Measurements from ENCODE around the gene SPDYE17. TPM values are rescaled to one million over a fixed set of nuclear protein-coding genes. Genes with fewer than 3 reads are reported as not detected.
"Not testable (repeated sequence)": the region's sequence is repeated elsewhere in the genome, so short reads cannot be mapped to it uniquely, and the experiment has no call there.

SPDYE17 gene, protein sequence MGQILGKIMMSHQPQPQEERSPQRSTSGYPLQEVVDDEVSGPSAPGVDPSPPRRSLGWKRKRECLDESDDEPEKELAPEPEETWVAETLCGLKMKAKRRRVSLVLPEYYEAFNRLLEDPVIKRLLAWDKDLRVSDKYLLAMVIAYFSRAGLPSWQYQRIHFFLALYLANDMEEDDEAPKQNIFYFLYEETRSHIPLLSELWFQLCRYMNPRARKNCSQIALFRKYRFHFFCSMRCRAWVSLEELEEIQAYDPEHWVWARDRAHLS
- total RNA-seq = not detected
- long read RNA-seq = 0 reads

DNA sequence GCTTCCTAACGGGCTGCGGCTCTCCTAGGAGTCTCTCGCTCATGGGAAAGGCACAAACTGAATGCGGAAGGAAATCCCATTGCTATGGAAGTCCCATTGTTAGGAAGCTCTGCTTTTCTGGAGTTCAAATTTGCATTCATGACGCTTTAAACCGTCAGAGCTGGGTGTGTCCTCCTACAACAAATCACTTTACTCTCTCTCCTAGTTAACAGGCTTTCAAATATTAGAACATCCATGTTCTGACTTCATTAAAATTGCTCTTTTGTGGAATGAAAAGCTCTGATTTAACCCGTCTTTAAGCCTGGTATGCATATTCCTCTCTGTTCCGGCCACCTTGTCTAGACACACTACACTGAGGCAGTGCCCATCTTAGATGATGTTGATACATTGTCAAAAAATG is at the start of gene SPDYE17:
Gene SPDYE17 (minus strand): TSS at position 101 of the 400 bp plus-strand sequence. CDS start 1,791 bp downstream, outside the sequence.
- H3K4me3 ChIP-seq; DNase-seq; H3K9me3 ChIP-seq (replicated peaks); H3K27me3 ChIP-seq (ENCODE audit: low read depth); H3K27ac ChIP-seq (replicated peaks); H3K36me3 ChIP-seq; intact Hi-C loops (cut with micrococcal nuclease); H3K4me1 ChIP-seq: not testable (repeated sequence)

DNA sequence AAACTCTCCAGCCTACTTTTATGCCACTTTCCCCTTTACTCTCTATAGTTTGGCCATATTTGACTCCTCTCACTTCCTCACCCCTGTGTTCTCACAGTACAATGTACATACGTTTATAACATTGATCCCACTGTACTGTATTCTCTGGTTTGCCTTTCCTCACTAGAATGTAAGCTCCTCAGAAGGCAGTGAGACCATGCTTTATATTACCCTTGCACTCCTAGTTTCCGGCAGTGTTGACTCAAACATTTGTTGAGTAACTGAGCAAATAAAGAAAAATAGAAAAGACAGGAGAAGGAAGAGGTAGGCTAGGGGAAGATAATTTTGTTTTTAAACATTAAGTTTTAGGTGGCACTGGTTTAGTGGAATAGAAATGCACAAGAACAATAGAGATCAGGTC is 48.1 kb upstream of the SPDYE17 start:
- H3K27ac ChIP-seq (replicated peaks); DNase-seq; H3K27me3 ChIP-seq (ENCODE audit: low read depth); H3K9me3 ChIP-seq (replicated peaks); intact Hi-C loops (cut with micrococcal nuclease); H3K36me3 ChIP-seq; H3K4me1 ChIP-seq; H3K4me3 ChIP-seq: not testable (repeated sequence)

DNA sequence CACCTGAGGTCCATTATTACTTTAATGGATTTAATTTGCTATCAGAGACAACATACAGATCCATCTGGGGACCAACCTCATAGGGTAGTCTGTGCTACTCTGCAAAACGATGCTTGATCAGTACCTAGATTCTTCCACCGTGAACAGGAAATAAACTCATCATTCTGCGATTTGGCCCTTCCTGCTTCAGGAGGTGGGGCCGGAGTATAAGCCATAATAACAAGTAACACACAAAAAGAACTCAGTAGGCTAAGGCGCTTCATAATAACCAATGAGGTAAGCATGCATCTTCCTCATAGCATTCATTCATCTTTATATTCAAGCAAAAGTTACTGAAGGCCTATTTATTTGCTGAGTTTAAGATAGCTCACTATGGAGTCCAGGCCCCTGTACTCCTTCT is 47.5 kb upstream of the SPDYE17 start:
- intact Hi-C loops (cut with micrococcal nuclease); H3K4me1 ChIP-seq; H3K27me3 ChIP-seq (ENCODE audit: low read depth); H3K9me3 ChIP-seq (replicated peaks); DNase-seq; H3K4me3 ChIP-seq: not testable (repeated sequence)
- Histone ChIP-seq H3K27ac (replicated peaks) (peak overlapping the region; percentile 69), H3K36me3 (peaks cover 12% of the 10 kb centered on the region)

DNA sequence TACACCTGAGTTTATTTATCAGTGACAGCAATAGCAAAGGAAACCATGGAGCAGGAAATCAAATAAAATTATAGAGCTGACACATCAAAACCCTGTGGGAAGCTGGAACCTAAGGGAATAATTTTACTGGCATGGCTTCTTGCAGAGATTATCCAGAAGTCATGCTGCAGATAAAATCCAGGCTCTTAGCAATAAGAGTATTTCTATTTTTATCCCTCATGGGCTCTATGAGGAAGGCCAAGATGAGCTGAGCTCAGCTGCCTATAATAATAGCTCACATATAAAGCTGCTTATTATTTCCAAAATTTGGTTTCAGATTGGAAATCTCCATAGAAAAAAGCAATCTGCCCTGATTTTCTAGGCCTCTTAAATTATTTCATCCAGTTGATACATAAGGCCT is 47.0 kb upstream of the SPDYE17 start:
- H3K4me3 ChIP-seq; H3K4me1 ChIP-seq; H3K9me3 ChIP-seq (replicated peaks); H3K27me3 ChIP-seq (ENCODE audit: low read depth); intact Hi-C loops (cut with micrococcal nuclease); DNase-seq: not testable (repeated sequence)
- Histone ChIP-seq H3K27ac (replicated peaks) (peak overlapping the region; percentile 69), H3K36me3 (peaks cover 17% of the 10 kb centered on the region)

DNA sequence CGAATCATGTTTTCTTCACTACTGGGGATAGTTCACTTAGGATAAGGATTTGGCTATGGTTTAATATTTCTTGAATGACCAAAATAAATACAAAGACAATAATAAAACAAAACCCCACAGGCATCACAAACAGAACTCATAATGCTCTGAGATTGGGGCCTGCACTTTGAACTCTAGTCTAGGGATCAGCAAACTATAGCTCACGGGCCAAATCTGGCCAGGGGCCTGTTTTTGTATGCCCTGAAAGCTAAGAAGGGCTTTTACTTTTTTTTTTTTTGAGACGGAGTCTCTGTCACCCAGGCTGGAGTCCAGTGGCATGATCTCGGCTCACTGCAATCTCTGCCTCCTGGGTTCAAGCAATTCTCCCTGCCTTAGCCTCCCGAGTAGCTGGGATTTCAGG is 44.9 kb upstream of the SPDYE17 start:
- H3K9me3 ChIP-seq (replicated peaks); DNase-seq; H3K4me1 ChIP-seq; intact Hi-C loops (cut with micrococcal nuclease); H3K27me3 ChIP-seq (ENCODE audit: low read depth); H3K27ac ChIP-seq (replicated peaks); H3K4me3 ChIP-seq: not testable (repeated sequence)
- H3K36me3 ChIP-seq = peaks cover 13% of the 10 kb centered on the region

DNA sequence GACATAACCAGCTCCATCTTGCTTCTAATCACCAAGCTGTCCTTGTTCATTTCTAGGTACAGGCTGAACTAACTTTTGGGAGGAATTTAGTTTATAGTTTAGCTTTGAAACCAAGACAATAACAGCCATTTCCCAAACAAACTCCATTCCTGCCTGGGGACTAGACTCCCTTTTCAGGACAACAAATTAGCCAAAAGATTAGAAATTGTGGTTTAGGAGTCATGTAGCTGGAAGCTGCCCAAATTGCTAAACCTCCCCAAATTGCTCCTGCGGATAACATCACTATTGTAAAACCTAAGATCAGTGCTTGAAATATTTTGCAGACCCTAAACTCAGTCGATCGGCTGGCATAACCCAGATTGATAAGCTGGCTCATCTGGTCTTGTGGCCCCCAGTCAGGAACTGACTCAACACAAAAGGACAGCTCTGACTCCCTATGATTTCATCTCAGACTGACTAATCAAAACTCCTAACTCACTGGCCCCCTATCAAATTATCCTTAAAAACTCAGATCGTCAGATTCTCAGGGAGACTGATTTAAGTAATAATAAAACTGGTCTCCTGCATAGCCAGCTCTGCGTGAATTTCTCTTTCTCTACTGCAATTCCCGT is 42.7 kb upstream of the SPDYE17 start:
- H3K36me3 ChIP-seq; H3K4me1 ChIP-seq; DNase-seq; H3K4me3 ChIP-seq; H3K27me3 ChIP-seq (ENCODE audit: low read depth); H3K9me3 ChIP-seq (replicated peaks); H3K27ac ChIP-seq (replicated peaks); intact Hi-C loops (cut with micrococcal nuclease): not testable (repeated sequence)

DNA sequence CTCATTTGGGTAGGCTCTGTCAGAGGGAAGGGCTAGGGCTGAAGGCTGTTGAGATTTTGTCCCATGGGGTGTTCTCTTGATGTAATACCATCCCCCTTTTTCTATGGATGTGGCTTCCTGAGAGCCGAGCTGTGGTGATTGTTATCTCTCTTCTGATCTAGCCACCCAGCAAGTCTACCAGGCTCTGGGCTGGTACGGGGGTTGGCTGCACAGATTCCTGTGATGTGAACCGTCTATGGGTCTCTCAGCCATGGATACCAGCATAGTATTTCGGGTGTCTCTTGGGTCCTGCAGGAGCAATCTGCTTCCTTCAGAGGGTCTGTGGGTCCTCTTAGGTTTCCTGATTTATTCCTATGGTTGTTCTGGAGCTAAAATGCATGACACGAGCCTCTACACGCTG is 38.9 kb upstream of the SPDYE17 start:
- H3K4me1 ChIP-seq; H3K27ac ChIP-seq (replicated peaks); DNase-seq; H3K4me3 ChIP-seq; intact Hi-C loops (cut with micrococcal nuclease); H3K27me3 ChIP-seq (ENCODE audit: low read depth): not testable (repeated sequence)
- peaks cover 18% of the 10 kb centered on the region for H3K9me3 ChIP-seq (replicated peaks)
- peaks cover 13% of the 10 kb centered on the region for H3K36me3 ChIP-seq

DNA sequence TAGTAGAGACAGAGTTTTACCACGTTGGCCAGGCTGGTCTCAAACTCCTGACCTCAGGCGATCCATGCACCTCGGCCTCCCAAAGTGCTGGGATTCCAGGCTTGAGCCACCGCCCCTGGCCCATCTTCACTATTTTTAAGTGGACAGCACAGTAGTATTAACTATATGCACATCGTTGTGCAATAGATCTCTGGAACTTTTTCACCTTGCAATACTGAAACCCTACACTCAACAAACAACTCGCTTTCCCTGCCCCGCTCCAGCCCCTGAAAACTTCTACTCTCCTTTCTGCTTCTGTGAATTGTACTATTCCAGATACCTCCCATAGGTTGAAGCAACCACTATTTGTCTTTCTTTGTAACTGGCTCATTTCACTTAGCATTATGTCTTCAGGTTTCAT is 33.7 kb upstream of the SPDYE17 start:
- H3K9me3 ChIP-seq (replicated peaks); intact Hi-C loops (cut with micrococcal nuclease); H3K4me3 ChIP-seq; H3K36me3 ChIP-seq; H3K4me1 ChIP-seq; DNase-seq; H3K27ac ChIP-seq (replicated peaks); H3K27me3 ChIP-seq (ENCODE audit: low read depth): not testable (repeated sequence)

DNA sequence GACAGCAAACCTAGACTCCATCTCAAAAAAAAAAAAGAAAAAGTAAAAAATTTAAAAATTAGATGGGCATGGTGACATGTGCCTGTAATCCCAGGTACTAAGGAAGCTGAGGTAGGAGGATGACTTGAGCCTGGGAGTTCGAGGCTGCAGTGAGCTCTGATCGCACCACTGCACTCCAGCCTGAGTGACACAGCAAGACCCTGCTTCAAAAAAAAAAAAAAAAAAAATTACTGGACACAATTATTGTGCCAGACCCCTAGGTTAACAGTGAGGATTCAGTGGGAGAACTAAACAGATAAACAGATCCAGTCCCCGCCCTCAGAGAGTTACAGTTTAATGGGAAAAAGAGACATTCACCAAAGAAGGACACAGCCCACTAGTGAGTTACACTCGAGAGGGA is 31.6 kb upstream of the SPDYE17 start:
- H3K4me3 ChIP-seq; DNase-seq; H3K4me1 ChIP-seq; H3K36me3 ChIP-seq; intact Hi-C loops (cut with micrococcal nuclease); H3K27ac ChIP-seq (replicated peaks); H3K9me3 ChIP-seq (replicated peaks); H3K27me3 ChIP-seq (ENCODE audit: low read depth): not testable (repeated sequence)

DNA sequence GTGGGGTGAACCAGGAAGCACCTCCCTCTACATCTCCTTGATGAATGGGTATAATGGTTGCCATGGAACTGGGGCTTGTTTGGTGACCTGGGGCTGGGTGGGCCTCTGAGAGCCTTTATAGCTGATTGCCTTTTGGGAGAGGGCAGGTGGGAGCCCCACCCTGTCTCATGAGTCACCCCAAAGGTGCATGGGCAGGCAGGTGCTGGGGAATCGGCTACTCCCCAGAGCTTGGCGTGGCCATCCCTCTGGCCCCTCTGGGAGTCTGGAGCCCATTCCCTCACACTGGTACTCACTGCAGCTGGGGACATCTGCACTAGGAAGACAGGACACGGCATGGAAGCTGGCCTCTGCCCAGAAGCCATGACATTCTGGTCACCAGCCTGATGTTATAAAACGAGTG is 30.4 kb upstream of the SPDYE17 start, which contains the start of gene SPDYE18:
Gene SPDYE18 (minus strand): TSS at position 2 of the 400 bp plus-strand sequence. CDS start 2,046 bp downstream, outside the sequence.
- H3K4me3 ChIP-seq; H3K9me3 ChIP-seq (replicated peaks); intact Hi-C loops (cut with micrococcal nuclease); H3K27me3 ChIP-seq (ENCODE audit: low read depth); H3K36me3 ChIP-seq; DNase-seq; H3K4me1 ChIP-seq; H3K27ac ChIP-seq (replicated peaks): not testable (repeated sequence)

DNA sequence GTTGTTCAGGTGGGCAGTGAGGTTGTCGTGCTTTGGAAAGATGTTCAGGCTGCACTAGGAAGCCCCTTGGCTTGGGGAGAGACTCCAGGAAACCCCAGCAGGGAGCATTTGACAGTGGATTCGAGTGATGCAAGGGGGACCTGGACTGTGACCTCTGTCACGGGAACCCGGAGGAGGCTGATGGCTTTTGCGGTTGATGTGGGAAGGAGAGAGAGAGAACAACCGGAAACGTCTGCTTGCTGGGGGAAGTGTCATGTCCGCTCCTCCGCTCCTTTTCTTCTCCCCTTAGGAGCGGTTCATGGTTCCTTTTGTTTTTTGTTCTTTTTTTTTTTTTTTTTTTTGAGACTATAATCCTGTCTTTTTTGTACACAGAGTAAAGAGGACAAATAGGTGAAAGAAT is 5.8 kb downstream of the SPDYE17 start:
- H3K27me3 ChIP-seq (ENCODE audit: low read depth); DNase-seq; H3K4me1 ChIP-seq; H3K4me3 ChIP-seq; H3K27ac ChIP-seq (replicated peaks); intact Hi-C loops (cut with micrococcal nuclease); H3K36me3 ChIP-seq; H3K9me3 ChIP-seq (replicated peaks): not testable (repeated sequence)

DNA sequence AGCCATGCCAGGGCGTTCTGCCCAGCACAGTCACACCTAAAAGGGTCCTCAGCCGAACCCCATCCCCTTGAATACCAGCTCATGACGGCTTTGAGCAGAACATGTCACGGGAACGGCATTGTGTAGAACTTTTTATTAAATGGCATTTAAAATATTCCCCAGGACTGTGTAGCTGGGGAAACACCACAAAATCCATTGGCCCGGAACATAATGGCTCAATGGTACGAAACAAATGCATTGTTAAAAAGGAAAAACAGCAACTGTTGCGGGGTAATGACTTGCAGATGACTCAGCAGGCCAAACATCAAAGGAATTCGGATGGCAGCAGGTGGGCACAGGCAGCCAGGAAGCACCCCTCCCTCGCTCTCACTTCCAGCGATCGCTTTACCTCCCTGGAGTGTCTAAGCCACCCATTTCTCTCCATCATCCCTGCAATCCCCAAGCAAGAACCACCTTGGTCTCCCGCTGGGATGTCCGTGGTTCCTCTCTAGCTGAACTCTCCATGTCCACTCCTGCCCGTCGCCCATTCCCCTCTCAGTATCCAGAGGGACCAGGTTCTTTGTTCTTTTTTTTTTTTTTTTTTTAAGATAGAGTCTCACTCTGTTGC is 22.0 kb downstream of the SPDYE17 start:
- H3K9me3 ChIP-seq (replicated peaks); H3K4me1 ChIP-seq; H3K27ac ChIP-seq (replicated peaks); intact Hi-C loops (cut with micrococcal nuclease); H3K4me3 ChIP-seq; DNase-seq; H3K36me3 ChIP-seq; H3K27me3 ChIP-seq (ENCODE audit: low read depth): not testable (repeated sequence)

DNA sequence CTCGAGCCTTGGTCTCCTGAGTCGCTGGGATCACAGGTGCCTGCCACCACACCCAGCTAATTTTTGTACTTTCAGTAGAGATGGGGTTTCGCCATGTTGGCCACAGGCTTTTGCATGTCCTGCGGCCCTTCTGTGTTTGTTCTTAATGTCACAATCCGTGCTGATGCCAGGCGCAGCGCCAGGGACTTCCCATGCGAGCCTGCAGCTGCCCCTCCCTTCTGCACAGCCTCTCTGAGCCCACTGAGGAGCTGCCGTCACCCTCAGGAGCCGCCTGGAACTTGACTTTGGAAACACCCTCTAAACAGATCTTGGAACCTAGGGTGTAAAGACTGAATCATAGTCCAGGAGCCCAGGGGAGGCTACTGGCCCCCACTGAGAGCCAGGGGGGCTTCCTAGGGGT is 24.2 kb downstream of the SPDYE17 start:
- H3K4me1 ChIP-seq; intact Hi-C loops (cut with micrococcal nuclease); H3K27ac ChIP-seq (replicated peaks); H3K4me3 ChIP-seq; H3K9me3 ChIP-seq (replicated peaks); H3K36me3 ChIP-seq; H3K27me3 ChIP-seq (ENCODE audit: low read depth): not testable (repeated sequence)
- peak; percentile 65 for DNase-seq

Data from left ventricle myocardium inferior (tissue), 1 donor.